Right lobe of liver (tissue), 6 donors: ENCODE data around the gene HLA-DMA. TPM values are rescaled to one million over a fixed set of nuclear protein-coding genes. Genes with fewer than 3 reads are reported as not detected.

ENCODE experiments used
- ATAC-seq, 4 donors: fragments of 200-7000 bp; cut with Tn5 transposase; one replicate each; pipeline ENCODE4 v1.9.1; 2020; ENCODE audit warnings: mild to moderate bottlenecking in 4 of 4, moderate library complexity in 4 of 4
- DNase-seq, 3 donors: peaks; one replicate each; pipeline ENCODE4 v3.0.0-alpha.2; 2020
- H3K27ac ChIP-seq, 3 donors: fragments of 200-600 bp; one replicate each; pipeline ENCODE4 v1.8.0; 2022
- H3K27me3 ChIP-seq, 2 donors: fragments of 200-600 bp; one replicate each; pipeline ENCODE4 v1.8.0; 2022
- H3K36me3 ChIP-seq, 4 donors: fragments of 200-600 bp; sonication (generic) in 1 of 4; one replicate each; pipeline versions ENCODE4 v1.5.1 to v1.8.0; 2017 to 2022; ENCODE audit warnings: control low read depth in 1 of 4
- H3K4me1 ChIP-seq, 4 donors: fragments of 200-600 bp; sonication (generic) in 1 of 4; one replicate each; pipeline versions ENCODE4 v1.5.1 to v1.8.0; 2017 to 2022; ENCODE audit warnings: control low read depth in 1 of 4
- H3K4me3 ChIP-seq, 3 donors: fragments of 200-600 bp; one replicate each; pipeline ENCODE4 v1.8.0; 2022
- H3K9me3 ChIP-seq, 4 donors: fragments of 200-600 bp; sonication (generic) in 1 of 4; one replicate each; pipeline versions ENCODE4 v1.5.1 to v1.8.0; 2017 to 2022; ENCODE audit warnings: control low read depth in 1 of 4
- POLR2A ChIP-seq: fragments of 450-650 bp; IDR thresholded peaks from one replicate; pipeline ENCODE4 v1.6.1; 2017; ENCODE audit warnings: antibody characterized with exemption, mild to moderate bottlenecking
- WGBS: methylation state at CpG from one replicate; pipeline ENCODE4 v1.1.6; 2018; ENCODE audit warnings: low coverage, low lambda C conversion rate; ENCODE audit not compliant: insufficient coverage; ENCODE audit errors: missing lambda C conversion rate; 5-methylcytosine and 5-hydroxymethylcytosine counted together
- intact Hi-C, 2 donors: fragments of 100-400 bp; cut with DNase I; formaldehyde crosslinking; loops; one replicate each; pipeline versions ENCODE4 v1.11.2 to v1.14.1; 2022
- total RNA-seq, 6 experiments: library from RNA; depleted of rRNA in 2 of 6; stranded (reverse); fragments of >200 nt in 2 of 6; fragmentation: NEBNext Ultra II Directional in 3 of 6; extraction: Animal tissue kit (Norgen Biotek cat#: 25700) in 3 of 6; gene quantifications; one replicate each; pipeline versions ENCODE4 v1.1.0 to v1.2.4, GENCODE V29; 2016 to 2023
- TF ChIP-seq, protein P1 (sequence below), 4 donors: fragments of 200-600 bp in 3 of 4; fragments of 450-650 bp in 1 of 4; IDR thresholded peaks; one replicate each; pipeline versions ENCODE4 v1.5.1 to v1.8.0; 2016 to 2022; ENCODE audit warnings: antibody characterized with exemption in 4 of 4, mild to moderate bottlenecking in 2 of 4
- donor health status: DM: no; HTN: yes; CAD: no.
- donor health status: DM: no; HTN: no; CAD: no.
- donor health status: DM: no; HTN: no; CAD: no.
- donor health status: DM: no; HTN: yes; CAD: no.
- donor health status: DM: no; HTN: yes; CAD: no.

The HLA-DMA gene
- total RNA-seq, 6 experiments from 2014 or later: 6.9 to 26.2 (median 10.7) TPM

DNA sequence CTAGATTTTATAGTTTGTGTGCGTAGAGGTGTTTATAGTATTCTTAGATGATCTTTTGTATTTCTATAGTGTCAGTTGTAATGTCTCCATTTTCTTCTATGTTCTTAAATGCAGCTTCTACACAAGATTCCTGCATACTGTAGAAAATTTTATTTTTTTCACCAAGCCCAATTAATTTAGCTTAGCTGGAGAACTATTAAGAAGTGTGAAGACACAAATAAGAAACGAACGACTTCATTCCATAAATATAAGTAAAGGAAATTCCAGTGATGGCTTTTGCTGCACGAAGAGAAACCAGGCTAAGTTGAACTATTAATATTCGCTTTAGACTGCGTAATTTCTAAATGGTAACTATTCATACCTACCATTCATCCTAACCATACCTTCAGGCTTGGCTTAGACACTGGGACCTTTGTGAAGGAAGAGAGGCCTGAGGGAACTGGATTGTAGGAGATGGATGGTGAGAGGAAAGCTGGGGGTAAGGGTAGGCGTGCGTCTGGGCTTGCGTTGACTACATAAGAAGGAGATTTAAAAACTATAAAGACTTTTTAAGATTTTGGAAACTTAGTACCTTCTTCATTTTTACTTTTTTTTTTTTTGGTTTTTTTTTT is 40.6 kb upstream of the HLA-DMA start:
- no peak for DNase-seq
- Histone ChIP-seq H3K36me3 (no peaks in the 10 kb centered on the region), H3K9me3 (no peaks in the 10 kb centered on the region), H3K4me3 (no peak overlapping the region), H3K27me3 (no peaks in the 10 kb centered on the region), H3K4me1 (no peaks in the 10 kb centered on the region), H3K27ac (no peak overlapping the region)
- 74% methylated on average over 9 of the region's 9 CpGs for WGBS
- no peak for ATAC-seq
- intact Hi-C loops: no loop called here
- TF ChIP-seq POLR2A: no peak
- TF ChIP-seq, protein P1, sequence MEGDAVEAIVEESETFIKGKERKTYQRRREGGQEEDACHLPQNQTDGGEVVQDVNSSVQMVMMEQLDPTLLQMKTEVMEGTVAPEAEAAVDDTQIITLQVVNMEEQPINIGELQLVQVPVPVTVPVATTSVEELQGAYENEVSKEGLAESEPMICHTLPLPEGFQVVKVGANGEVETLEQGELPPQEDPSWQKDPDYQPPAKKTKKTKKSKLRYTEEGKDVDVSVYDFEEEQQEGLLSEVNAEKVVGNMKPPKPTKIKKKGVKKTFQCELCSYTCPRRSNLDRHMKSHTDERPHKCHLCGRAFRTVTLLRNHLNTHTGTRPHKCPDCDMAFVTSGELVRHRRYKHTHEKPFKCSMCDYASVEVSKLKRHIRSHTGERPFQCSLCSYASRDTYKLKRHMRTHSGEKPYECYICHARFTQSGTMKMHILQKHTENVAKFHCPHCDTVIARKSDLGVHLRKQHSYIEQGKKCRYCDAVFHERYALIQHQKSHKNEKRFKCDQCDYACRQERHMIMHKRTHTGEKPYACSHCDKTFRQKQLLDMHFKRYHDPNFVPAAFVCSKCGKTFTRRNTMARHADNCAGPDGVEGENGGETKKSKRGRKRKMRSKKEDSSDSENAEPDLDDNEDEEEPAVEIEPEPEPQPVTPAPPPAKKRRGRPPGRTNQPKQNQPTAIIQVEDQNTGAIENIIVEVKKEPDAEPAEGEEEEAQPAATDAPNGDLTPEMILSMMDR (IDR thresholded peaks at IDR 0.05): no peak

DNA sequence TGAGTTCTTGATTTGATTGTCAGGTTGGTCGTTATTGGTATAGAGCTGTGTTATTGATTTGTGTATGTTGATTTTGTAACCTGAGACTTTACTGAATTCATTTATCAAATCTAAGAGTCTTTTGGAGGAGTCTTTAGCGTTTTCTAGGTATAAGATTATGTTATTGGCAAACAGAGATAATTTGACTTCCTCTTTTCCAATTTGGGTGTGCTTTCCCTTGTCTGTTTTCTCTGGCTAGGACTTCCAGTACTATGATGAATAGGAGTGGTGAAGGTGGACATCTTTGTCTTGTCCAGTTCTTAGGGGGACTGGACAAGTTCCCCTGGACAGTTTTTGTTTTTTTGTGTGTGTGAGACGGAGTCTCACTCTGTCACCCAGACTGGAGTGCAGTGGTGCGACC is 39.1 kb upstream of the HLA-DMA start:
- H3K36me3 ChIP-seq: no peaks in the 10 kb centered on the region
- no peaks in the 10 kb centered on the region for H3K9me3 ChIP-seq
- H3K4me1 ChIP-seq: no peaks in the 10 kb centered on the region
- no peak overlapping the region for H3K27ac ChIP-seq
- intact Hi-C loops: no loop called here
- TF ChIP-seq POLR2A: no peak
- TF ChIP-seq, protein P1 (IDR thresholded peaks at IDR 0.05): no peak
- WGBS: 48% methylated on average over 4 of the region's 4 CpGs
- no peaks in the 10 kb centered on the region for H3K27me3 ChIP-seq
- ATAC-seq (no peak), DNase-seq (no peak)
- H3K4me3 ChIP-seq: no peak overlapping the region

DNA sequence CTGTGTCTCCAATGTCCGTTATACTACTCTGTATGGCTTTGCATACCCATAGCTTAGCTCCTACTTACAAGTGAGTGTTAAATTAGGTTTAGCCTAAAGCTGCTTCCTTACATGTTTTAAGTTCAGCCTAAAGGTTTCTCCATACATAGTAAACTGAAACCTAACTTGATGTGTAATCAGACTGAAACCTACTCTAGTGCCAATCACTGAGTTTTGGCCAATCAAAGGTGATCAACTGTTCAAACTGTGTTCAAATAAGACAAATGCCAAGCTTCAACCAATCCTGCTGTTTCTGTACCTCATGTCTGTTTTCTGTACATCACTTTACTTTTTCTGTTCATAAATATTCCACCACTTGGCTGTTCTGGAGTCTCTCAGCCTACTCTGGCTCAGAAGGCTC is 36.5 kb upstream of the HLA-DMA start:
- H3K4me1 ChIP-seq: peaks cover 0 to 4% (median 0%) of the 10 kb centered on the region in 4 donors
- no peaks in the 10 kb centered on the region for H3K9me3 ChIP-seq
- intact Hi-C loops: no loop called here
- no peaks in the 10 kb centered on the region for H3K36me3 ChIP-seq
- WGBS: 40% methylated on average over 1 of the region's 1 CpG
- DNase-seq (no peak), ATAC-seq (no peak)
- no peak for TF ChIP-seq POLR2A
- TF ChIP-seq, protein P1 (IDR thresholded peaks at IDR 0.05): no peak
- no peak overlapping the region for H3K27ac ChIP-seq
- H3K4me3 ChIP-seq: no peak overlapping the region
- no peaks in the 10 kb centered on the region for H3K27me3 ChIP-seq

DNA sequence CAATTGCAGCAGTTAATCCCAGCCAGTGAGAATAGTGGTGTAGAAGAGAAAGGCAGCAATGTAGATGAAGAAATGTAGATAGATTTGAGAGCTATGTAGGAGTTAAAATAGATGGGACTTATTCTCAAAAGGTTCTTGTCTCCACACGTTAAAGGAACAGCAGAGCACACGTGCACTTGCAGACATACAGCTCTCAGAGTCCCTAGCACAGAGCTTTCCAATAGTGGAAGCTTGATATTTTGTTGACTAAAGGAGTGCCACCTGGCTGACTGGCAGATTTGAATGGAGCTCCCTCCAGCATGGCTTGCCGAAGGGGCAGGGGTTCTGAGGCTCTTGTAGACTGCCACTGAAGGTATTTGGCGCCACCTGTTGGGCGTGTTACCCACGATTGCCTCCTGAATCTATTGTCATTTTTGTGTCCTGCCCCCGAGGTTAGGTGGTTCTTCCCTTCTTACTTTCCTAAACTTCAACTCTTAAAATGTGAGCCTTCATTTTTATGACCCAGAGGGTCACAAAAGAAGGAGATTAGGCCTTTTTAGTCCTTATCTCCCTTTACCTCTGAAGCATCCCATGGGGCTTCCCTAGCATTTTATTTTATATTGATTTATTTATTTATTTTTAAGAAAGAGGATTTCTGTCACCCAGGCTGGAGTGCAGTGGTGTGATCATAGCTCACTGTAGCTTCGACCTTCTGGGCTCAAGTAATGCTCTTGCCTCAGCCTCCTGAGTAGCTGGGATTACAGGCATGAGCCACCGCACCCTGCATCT is 31.9 kb upstream of the HLA-DMA start:
- no peak for TF ChIP-seq POLR2A
- TF ChIP-seq, protein P1 (IDR thresholded peaks at IDR 0.05): peak; percentile 82 to 93 (median 90)
- peaks cover 11 to 27% (median 19%) of the 10 kb centered on the region in 4 donors for H3K36me3 ChIP-seq
- DNase-seq (peak; percentile 89 to 92 (median 91)), ATAC-seq (peak; percentile 90 to 97 (median 93))
- H3K27me3 ChIP-seq: no peaks in the 10 kb centered on the region
- H3K4me1 ChIP-seq: peaks cover 0 to 22% (median 5%) of the 10 kb centered on the region in 4 donors
- no peak overlapping the region for H3K27ac ChIP-seq
- WGBS: 11% methylated on average over 9 of the region's 9 CpGs
- intact Hi-C loops: no loop called here
- no peaks in the 10 kb centered on the region for H3K9me3 ChIP-seq
- no peak overlapping the region for H3K4me3 ChIP-seq
